ENCODE data around the gene ABHD15.

Gene ABHD15

GRCh38 chr17:29594519-29595090 lies 27.8 kb upstream of the ABHD15 start:
- no peak for DNase-seq

- peak; percentile 27 for DNase-seq
These were observed 27.0 kb upstream of the ABHD15 start for GRCh38 chr17:29593591-29594518.

- peak; percentile 36 for DNase-seq
These were observed 26.2 kb upstream of the ABHD15 start, which contains the start of gene ANKRD13B for GRCh38 chr17:29592850-29593551. Gene ANKRD13B, plus strand, starts transcription at chr17:29593132. Its CDS starts 490 bp downstream, at chr17:29593622.

GRCh38 chr17:29591737-29592608 lies 25.1 kb upstream of the ABHD15 start:
- DNase-seq, result peak; percentile 75

- DNase-seq, result peak; percentile 34
These were observed 24.4 kb upstream of the ABHD15 start for GRCh38 chr17:29591146-29591736.

- DNase-seq, result no peak
These were observed 23.7 kb upstream of the ABHD15 start for GRCh38 chr17:29590411-29591145.

- peak; percentile 77 for DNase-seq
These were observed 22.9 kb upstream of the ABHD15 start, which contains the start of gene GIT1 for GRCh38 chr17:29589524-29590410. Gene GIT1, minus strand, starts transcription at chr17:29589648. Its CDS starts 270 bp downstream, at chr17:29589378.

- DNase-seq, result peak; percentile 57
These were observed 21.9 kb upstream of the ABHD15 start for GRCh38 chr17:29588562-29589411.

GRCh38 chr17:29588017-29588561 lies 21.3 kb upstream of the ABHD15 start:
- no peak for DNase-seq

- no peak for DNase-seq
These were observed 20.8 kb upstream of the ABHD15 start for GRCh38 chr17:29587591-29587990.

GRCh38 chr17:29586676-29587469 lies 20.0 kb upstream of the ABHD15 start:
- DNase-seq, result no peak

GRCh38 chr17:29585080-29585751 lies 18.4 kb upstream of the ABHD15 start:
- DNase-seq, result peak; percentile 29

- DNase-seq, result no peak
These were observed 17.7 kb upstream of the ABHD15 start for GRCh38 chr17:29584452-29585079.

GRCh38 chr17:29583324-29584248 lies 16.7 kb upstream of the ABHD15 start:
- DNase-seq, result no peak

- DNase-seq, result no peak
These were observed 15.9 kb upstream of the ABHD15 start for GRCh38 chr17:29582772-29583171.

All from stimulated activated naive CD4-positive, alpha-beta T cell treated with Interleukin-2 at 50 U/mL for 16 hours (primary cell).